HG02840 (cell line): Measurements from ENCODE around the gene ALS2.
"Not testable (repeated sequence)": the region's sequence is repeated elsewhere in the genome, so short reads cannot be mapped to it uniquely, and the experiment has no call there.

ENCODE experiments used
- ATAC-seq: cut with Tn5 transposase; IDR thresholded peaks from one replicate; pipeline ENCODE4 v1.9.1; 2021; ENCODE audit warnings: mild to moderate bottlenecking, moderate library complexity, moderate number of reproducible peaks; ENCODE audit not compliant: unreplicated experiment, low FRiP score

Gene ALS2

GRCh38 chr2:201780674-201781493 is at the start of gene ALS2:
Gene ALS2 (minus strand): TSS chr2:201780933. CDS start chr2:201768885, 12,048 bp downstream.
- ATAC-seq: peak; percentile 97

GRCh38 chr2:201828220-201828619 is 47.5 kb upstream of the ALS2 start:
- ATAC-seq: no peak

DNA sequence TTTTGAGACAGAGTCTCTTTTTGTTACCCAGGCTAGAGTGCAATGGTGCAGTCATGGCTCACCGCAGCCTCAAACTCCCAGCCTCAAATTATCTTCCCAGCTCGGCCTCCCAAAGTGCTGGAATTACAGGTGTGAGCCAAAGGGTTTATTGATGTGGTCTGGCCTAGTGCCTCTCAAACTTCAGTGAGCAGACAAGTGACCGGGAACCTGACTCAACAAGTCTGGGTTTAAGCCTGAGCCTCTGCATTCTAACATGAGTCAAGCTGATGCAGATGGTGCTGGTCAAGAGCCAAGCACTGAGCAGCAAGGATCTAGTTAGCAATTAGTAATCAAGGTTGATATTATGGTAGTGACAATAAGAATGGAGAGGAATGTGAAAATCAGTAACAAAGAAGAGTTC is 46.9 kb upstream of the ALS2 start:
- ATAC-seq: no peak

- ATAC-seq: no peak
Measured at GRCh38 chr2:201824212-201824611, 43.5 kb upstream of the ALS2 start.

DNA sequence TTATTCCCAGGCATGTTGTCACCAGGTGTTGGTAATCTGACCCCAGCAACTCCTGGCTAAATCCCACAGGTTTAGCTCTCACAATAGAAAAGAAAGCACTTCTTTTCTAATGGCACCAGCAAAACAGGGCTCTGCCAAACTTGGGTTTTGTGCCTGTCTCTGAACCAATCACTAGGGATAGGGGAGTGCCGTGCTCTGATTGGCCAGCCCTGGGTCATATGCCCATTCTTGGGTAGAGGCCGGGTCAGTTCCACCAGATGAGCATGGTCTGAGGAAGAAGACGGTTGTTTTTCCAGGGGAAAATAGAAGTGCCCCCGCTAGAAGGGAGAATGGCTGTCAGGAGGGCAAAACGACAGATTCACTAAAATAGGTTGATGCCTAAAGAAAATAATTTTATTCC is 40.3 kb upstream of the ALS2 start:
- ATAC-seq: no peak

GRCh38 chr2:201820383-201821007 is 39.8 kb upstream of the ALS2 start:
- no peak for ATAC-seq

DNA sequence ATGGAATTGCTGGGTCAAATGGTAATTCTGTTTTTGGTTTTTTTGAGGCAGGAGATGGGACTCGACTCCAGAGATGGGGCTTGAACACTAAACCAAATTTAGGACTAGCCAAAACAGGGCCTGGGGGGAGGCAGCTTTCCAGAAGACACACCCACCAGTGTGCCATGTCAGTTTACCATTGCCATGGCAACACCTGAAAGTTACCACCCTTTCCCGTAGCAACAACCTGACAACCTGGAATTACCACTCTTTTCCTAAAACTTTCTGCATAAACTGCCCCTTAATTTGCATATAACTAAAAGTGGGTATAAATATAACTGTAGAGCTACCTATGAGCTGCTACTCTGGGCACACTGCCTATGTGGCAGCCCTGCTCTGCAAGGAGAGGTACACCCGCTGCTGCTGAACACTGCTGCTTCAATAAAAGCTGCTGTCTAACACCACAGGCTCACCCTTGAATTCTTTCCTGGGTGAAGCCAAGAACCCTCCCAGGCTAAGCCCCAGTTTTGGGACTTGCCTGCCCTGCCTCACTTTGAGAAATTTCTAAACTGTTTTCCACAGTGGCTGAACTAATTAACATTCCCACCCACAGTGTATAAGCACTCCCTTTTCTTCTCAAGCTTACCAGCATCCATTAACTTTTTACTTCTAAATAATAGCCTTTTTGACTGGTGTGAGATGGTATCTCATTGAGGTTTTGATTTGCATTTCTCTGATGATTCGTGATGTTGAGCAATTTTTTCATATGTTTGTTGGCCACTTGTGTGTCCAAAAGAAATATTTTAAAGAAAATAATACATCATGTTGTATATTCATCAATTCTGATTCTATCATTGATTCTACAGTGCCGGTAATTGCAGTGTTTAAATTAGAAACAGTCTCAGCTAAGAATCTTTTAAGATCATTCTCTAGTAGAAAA is 36.2 kb upstream of the ALS2 start:
- ATAC-seq: no peak

DNA sequence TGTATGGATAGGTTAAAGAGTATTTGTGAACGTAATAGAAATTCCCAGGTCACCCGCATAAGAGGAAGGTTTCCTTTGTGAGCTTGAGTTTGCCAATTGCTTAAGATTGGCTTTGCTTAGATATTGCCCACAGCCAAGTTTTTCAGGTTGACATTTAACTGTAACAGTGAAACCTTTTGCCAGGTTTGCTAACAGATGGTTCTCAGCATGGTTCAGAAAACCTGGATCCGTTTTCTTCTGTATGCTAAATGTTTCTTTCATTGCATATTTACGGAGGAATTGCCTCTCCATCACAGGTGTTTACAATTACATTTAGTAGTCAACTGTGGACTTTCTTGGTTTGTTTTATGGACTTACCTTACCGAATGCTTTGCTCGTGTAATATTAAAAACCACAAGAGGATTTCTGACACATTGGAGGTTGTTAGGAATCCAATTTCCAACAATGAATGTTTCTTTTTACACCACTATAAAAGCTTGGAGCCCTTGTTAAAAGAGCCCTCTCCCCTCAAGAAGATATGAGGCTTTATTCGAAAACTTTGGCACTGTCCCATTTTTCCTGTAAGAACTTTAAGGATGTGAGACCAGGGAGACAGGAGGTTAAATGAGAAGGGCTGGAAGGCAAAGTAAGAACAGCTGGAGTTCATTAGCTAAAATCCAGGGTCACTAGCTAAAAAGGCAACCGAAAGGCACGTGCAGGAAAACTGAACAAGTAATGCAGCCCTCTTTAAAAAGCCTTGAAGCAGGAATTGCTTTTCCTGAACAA is 33.4 kb upstream of the ALS2 start:
- ATAC-seq: no peak

DNA sequence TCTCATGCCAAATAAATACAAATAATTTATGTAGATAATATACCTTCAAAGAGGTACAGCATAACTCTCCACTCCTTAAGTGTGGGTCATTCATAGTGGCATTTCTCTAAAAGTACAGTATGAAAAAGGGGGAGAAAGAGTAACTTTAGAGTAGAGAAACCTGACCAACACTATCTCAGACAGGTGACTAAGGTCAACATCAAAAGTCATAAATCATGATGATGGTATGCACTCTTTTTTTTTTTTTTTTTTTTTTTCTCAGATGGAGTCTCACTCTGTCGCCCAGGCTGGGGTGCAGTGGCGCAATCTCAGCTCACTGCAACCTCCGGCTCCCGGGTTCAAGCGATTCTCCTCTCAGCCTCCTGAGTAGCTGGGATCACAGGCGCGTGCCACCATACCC is 29.9 kb upstream of the ALS2 start:
- not testable (repeated sequence) for ATAC-seq

- no peak for ATAC-seq
Measured at GRCh38 chr2:201809633-201810032, 28.9 kb upstream of the ALS2 start.

GRCh38 chr2:201808027-201808426 is 27.3 kb upstream of the ALS2 start:
- no peak for ATAC-seq

- ATAC-seq: no peak
Measured at GRCh38 chr2:201807452-201807999, 26.8 kb upstream of the ALS2 start.

DNA sequence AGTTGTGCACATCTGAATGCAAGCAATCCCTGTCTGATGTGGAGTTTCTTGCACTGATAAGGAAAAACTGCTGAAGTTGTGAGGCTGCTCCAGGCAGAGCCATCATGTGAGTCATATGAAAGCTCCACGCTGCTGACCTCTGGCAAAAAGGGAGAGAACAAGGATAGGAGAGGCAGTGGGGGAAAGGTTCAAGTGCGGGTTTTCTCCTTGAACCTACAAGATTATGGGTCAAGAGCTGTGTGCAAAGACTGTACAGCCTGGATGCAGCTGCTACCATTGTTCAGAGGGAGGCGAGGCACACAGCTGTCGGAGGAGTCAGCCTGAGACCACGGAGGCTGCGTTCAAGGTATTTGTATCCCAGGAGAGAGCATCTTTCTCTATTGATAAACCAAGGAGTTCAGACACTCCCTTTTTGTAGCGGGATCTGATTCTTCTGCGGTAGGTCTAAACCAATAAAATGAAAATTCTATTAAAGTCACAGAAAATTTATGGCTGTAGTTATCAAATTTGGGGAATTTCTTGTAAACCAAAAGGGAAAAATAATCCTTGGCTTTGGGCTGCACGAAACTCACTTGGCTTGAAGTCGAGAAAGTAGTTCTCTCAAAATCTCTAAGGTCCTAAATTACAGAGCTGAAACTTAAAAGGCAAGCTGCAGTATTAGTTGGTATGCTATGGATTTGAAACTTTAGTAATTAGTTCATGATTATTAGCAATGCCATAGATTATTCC is 25.9 kb upstream of the ALS2 start, which contains the start of gene CDK15:
TSS of gene CDK15 (plus strand) at position 96 of the 729 bp plus-strand sequence. CDS start at position 224, 128 bp downstream.
- no peak for ATAC-seq

DNA sequence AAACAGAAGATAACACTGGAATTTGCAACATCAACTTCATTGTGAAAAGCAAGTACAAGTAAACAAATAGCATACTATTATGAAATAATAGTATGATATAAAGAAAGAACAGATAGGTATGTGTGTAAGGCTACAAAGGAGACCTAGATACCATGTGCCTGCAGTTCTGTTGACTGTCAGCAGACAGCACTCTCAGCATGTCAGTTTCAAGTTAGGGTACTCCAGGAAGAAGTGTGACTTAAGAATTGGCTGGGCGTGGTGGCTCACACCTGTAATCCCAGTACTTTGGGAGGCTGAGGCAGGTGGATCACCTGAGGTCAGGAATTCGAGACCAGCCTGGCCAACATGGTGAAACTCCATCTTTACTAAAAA is 18.2 kb upstream of the ALS2 start:
- not testable (repeated sequence) for ATAC-seq

DNA sequence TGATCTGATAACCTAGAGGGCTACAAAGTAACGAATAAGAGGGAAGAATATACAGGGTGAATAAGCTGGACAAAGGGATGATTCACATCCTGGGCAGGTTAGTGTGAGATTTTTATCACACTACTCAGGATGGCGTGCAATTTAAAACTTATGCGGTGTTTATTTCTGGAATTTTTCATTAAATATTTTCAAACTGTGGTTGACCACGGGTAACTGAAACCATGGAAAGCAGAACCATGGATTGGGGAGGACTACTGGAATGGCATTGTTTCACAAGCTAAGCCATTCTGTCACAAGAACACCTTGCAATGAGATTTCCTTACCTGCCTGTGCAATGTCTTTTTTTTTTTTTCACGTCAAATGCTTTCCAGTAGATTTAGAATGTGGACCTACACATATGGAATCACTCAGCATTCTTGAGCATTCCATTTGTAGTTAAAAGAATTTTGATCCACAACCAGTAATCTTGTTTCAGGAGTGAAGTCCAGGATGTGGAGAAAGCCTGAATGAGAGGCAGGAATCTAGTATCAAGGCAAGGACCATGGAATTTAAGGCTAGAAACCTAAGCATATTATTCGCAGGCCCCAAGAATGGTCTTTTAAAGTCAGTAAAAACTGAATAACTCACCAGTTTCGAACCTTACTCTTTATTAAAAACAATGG is 17.6 kb upstream of the ALS2 start:
- ATAC-seq: no peak

DNA sequence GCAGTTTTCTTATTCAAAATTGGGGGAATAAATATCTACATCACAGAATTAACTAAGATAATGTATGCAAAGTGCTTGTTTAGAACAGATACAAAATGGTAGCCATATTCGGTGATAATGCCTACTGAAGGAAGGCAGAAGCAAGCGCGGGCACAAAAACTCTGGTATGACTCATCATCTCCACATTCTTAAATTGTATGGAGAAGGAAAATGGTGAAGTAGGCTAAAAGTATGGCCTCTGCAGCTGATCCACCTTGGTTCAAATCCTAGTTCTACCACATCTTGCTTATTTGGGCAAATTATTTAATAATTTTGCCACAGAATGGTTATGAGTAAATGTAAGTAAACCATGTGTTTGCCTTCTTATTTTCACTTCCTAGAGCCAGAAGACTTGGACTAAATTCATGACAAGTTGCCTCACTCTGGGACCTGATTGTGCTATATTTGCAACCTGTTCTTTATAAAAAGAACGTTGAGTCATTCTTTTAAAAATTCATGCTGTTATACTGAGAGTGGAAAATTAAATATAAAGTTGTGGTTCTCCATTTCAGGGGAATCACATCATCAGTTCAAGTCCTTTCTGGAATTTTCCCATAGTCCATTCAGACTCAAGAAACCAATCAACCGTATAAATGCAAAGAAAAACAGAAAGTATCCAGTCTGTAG is 16.6 kb upstream of the ALS2 start:
- ATAC-seq: no peak

- ATAC-seq: no peak
Measured at GRCh38 chr2:201796478-201796865, 15.7 kb upstream of the ALS2 start.
